Epithelial cell of proximal tubule (primary cell): Measurements from ENCODE around the gene MYEF2. TPM values are rescaled to one million over a fixed set of nuclear protein-coding genes. Genes with fewer than 3 reads are reported as not detected.

ENCODE experiments used
- DNase-seq: peaks from one replicate; pipeline ENCODE4 v3.0.0-alpha.2; 2011; ENCODE audit warnings: low read depth
- H3K4me3 ChIP-seq: 2 replicates; pipeline ENCODE4 v1.5.1; 2011; ENCODE audit warnings: low read depth, mild to moderate bottlenecking, low read length
- CTCF ChIP-seq: conservative IDR thresholded peaks from 2 replicates; pipeline ENCODE4 v1.5.1; 2012; ENCODE audit warnings: low read depth, mild to moderate bottlenecking, low read length
- total RNA-seq: library from RNA; depleted of rRNA; stranded (reverse); fragments of >200 nt; gene quantifications from 2 replicates; pipeline ENCODE4 v1.2.3, GENCODE V29; 2015

Gene MYEF2
- total RNA-seq, 1 donor from 2014 or later: 55.1 TPM

- peak; percentile 18 for DNase-seq
- TF ChIP-seq CTCF: no peak
- peak overlapping the region; percentile 71 for H3K4me3 ChIP-seq
Observed at GRCh38 chr15:48177383-48177765, 721 bp downstream of the MYEF2 start.

- peak overlapping the region; percentile 71 for H3K4me3 ChIP-seq
- no peak for TF ChIP-seq CTCF
- DNase-seq: no peak
Observed at GRCh38 chr15:48176957-48177356, 1.1 kb downstream of the MYEF2 start.

GRCh38 chr15:48176112-48176511, 2.0 kb downstream of the MYEF2 start:
- TF ChIP-seq CTCF: no peak
- H3K4me3 ChIP-seq: peak overlapping the region; percentile 71
- DNase-seq: no peak

- DNase-seq: no peak
- TF ChIP-seq CTCF: no peak
- H3K4me3 ChIP-seq: no peak overlapping the region
Observed at GRCh38 chr15:48175126-48175525, 3.0 kb downstream of the MYEF2 start.

GRCh38 chr15:48170981-48171380, 7.1 kb downstream of the MYEF2 start:
- DNase-seq: no peak
- H3K4me3 ChIP-seq: no peak overlapping the region
- no peak for TF ChIP-seq CTCF

- DNase-seq: no peak
- no peak for TF ChIP-seq CTCF
Observed at GRCh38 chr15:48168616-48169015, 9.5 kb downstream of the MYEF2 start.

GRCh38 chr15:48153526-48153925, 24.6 kb downstream of the MYEF2 start:
- no peak overlapping the region for H3K4me3 ChIP-seq
- DNase-seq: no peak
- no peak for TF ChIP-seq CTCF

More at GRCh38 chr15:48168616-48169015, 9.5 kb downstream of the MYEF2 start:
- H3K4me3 ChIP-seq: no peak overlapping the region
